Uterus (tissue), 2 donors: ENCODE results near the gene HPCAL4.

Experiments
- POLR2A ChIP-seq, 2 donors: fragments of 450-650 bp; IDR thresholded peaks; one replicate each; pipeline ENCODE4 v1.6.1; 2016; ENCODE audit warnings: antibody characterized with exemption in 2 of 2, mild to moderate bottlenecking in 1 of 2, moderate library complexity in 1 of 2
- TF ChIP-seq, protein P1 (sequence below), 4 experiments: fragments of 200-600 bp in 2 of 4; fragments of 450-650 bp in 2 of 4; sonication (generic) in 2 of 4; IDR thresholded peaks; one replicate each; pipeline ENCODE4 v1.5.1; 2016 to 2019; ENCODE audit warnings: antibody characterized with exemption in 4 of 4, mild to moderate bottlenecking in 2 of 4, moderate library complexity in 1 of 4

- TF ChIP-seq, protein P1, sequence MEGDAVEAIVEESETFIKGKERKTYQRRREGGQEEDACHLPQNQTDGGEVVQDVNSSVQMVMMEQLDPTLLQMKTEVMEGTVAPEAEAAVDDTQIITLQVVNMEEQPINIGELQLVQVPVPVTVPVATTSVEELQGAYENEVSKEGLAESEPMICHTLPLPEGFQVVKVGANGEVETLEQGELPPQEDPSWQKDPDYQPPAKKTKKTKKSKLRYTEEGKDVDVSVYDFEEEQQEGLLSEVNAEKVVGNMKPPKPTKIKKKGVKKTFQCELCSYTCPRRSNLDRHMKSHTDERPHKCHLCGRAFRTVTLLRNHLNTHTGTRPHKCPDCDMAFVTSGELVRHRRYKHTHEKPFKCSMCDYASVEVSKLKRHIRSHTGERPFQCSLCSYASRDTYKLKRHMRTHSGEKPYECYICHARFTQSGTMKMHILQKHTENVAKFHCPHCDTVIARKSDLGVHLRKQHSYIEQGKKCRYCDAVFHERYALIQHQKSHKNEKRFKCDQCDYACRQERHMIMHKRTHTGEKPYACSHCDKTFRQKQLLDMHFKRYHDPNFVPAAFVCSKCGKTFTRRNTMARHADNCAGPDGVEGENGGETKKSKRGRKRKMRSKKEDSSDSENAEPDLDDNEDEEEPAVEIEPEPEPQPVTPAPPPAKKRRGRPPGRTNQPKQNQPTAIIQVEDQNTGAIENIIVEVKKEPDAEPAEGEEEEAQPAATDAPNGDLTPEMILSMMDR (IDR thresholded peaks at IDR 0.05): no peak
- TF ChIP-seq POLR2A (IDR thresholded peaks at IDR 0.05): no peak
Observed at GRCh38 chr1:39671433-39671792, 19.8 kb downstream of the HPCAL4 start.
